Measurements from ENCODE around the gene ADGRL4.
"Not testable (repeated sequence)": the region's sequence is repeated elsewhere in the genome, so short reads cannot be mapped to it uniquely, and the experiment has no call there.

The ADGRL4 gene

DNA sequence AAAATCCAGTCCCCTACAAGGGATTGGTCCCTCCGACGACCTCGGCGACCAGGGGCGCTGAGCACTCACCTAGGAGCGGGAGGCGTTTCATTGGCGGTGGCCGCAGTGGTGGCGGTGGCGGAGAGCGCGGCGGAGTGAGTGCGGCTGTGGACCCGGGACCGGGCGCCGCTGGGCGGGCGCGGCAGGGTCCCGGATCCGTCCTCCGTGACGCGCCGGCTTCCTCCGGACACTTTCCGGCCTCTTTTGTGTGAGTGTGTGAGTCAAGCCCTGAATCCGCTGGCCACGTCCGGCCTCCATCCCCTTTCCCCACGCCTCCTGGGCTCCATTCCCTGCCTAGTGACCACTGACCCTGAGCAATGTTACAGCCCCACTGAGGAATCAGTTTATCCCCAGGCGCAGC is at the start of gene ADGRL4:
TSS of gene ADGRL4 (minus strand) at position 167 of the 400 bp plus-strand sequence. CDS start at position 91, 76 bp downstream.
- DNase-seq: no peak

DNA sequence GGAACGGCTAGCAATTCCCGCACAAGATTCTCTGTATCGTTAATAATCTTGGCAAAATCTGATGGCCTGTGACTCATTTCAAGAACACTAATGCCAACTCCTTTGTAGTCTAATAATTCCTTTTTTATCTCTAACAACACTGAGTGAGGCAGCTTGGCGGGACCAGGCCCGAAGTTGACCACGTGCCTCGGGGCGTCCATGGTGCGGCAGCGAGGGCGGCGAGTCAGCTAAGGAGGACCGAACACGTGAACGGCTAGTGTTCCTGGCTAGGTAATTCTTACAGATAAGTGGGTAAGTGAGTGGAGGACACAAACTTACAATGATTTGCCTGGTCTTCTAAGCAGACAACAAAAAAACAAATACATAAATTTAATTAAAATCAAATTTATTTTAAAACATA is 49.3 kb upstream of the ADGRL4 start:
- DNase-seq: no peak

DNA sequence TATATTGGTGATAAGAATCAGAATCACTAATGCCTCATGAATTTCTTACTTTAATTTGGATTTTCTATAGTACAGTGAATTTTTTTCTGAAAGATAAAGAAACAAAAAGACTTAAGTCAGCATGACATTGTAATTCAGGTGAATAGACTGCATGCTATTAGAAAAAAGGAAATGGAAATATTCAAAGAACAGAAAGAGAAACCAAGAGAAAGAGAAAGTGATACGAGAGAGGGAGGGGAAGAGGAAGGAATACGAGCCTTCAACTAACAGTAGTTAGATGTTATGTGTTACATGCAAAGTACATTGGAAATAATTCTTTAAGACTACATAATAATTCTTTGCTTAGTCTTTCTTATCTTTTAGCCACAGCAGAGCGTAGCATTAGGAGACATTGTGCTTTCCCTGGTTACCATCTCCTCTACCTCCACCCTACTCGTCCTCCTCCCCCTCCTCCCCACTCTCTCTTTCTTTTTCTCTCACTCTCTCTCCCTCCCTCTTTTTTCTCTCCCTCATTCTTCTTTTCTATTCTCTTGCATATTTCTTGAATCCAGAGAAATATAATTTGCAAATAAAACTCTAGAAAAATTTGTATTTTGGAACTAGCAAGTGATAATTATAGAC is 46.4 kb upstream of the ADGRL4 start:
- DNase-seq: peak; percentile 29 to 58

GRCh38 chr1:79044974-79045650 is 38.6 kb upstream of the ADGRL4 start:
- no peak for DNase-seq

- DNase-seq: no peak
Observed at GRCh38 chr1:79043506-79043905, 37.0 kb upstream of the ADGRL4 start.

GRCh38 chr1:79042539-79042938 is 36.0 kb upstream of the ADGRL4 start:
- DNase-seq: no peak

DNA sequence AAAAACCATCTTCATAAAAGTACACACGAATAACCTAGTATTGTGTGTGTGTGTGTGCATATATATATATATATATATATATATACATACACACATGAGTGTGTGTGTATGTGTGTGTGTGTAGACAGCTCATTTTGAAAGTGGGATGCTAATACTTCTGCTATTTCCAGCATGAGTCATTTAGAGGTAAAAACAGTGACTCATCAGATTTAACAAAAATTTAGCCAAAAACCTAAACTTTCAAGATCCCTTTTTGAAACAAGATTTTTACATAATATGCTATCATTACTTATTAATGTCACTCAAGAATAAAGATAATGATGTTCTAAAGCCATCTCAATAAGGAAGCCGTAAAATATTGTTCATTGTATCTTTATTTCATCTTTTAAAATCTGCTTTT is 35.6 kb upstream of the ADGRL4 start:
- DNase-seq: peak; percentile 42 to 61

- DNase-seq: no peak
Observed at GRCh38 chr1:79041666-79042065, 35.1 kb upstream of the ADGRL4 start.

DNA sequence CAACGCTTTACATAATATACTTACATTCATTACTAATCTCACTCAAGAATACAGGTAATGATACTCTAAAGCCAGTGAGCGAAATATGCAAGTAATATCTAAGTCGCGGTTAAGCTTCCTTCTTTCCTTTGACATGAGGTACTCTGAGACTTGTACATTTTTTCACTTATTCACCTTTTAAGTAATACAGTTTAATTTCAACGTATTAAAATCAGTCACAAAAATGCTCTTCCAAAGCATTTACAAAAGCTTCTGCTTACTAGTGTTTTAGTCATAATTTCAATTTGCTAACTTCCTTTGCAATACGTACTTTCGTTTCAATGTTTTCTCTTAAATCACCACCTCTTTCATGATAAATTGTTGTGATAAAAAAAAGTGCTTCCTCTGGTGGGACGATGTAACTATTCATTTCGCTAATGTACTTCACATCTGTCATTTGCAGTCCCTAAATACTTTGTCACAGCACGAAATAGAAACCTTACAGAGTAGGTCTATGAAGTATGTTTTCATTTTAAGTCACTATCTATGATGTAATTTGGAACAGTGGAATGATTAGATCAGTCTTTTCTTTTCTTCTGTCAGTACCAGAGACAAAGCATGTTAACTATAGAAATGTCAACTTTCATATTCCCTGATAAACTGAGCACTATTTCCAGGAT is 34.0 kb upstream of the ADGRL4 start:
- peak; percentile 7 to 13 for DNase-seq

- DNase-seq: no peak
Observed at GRCh38 chr1:79037085-79037484, 30.6 kb upstream of the ADGRL4 start.

DNA sequence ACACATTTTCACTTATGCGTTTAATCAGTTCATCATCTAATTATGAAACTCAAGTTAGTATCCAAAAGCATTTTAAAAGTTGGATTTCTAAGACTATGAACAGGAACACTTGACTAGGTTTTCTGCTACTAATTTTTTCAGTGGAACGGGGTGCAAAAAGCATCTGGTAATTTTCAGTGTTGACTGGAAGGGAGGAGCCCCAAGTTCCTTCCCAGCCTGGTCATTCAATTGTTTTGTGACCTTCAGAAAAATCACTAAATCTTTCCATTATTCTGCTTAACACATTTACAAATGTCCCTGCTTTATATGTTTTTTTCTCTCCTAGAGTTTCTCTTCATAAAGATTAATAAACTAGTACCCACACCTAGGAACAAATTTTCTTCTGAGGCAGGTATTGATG is 6.0 kb upstream of the ADGRL4 start:
- no peak for DNase-seq

GRCh38 chr1:79010589-79010988 is 4.1 kb upstream of the ADGRL4 start:
- DNase-seq: no peak

DNA sequence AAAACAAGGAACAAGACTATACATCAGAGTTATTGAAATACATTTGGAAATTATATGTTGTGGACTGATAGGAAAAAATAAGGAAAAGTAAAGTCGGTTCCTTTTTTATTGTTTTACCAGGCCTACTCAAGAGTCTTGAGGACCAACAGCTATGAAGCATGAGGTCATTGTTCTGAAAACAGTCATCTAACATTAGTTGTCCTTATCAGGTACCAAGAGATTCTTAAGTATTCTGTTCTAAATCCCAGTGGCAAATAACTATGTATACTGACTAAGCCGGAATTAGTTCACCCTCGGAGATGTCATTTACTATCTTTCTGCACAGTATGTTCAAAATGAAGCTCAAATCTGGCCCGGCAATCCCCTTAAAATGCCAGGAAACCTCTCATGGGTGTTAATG is 585 bp downstream of the ADGRL4 start:
- DNase-seq: no peak

DNA sequence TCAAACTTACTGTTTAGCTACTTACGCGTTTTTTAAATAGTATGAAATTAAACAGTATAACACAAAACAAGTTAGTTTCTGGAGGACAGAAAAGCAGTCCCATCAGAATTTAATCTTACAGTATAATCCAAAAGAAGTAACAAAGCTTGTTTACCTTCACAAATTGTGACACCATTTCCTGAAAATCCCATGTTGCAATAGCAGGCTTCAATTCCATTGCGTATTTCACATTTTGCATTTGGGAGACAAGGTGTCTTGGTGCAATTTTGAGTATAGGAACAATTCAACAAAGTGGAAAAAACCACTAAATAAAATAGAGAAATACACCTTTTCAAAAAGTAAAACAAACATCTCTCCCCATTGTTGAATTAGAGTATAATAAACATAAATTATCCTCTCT is 1.6 kb downstream of the ADGRL4 start:
- DNase-seq: no peak

DNA sequence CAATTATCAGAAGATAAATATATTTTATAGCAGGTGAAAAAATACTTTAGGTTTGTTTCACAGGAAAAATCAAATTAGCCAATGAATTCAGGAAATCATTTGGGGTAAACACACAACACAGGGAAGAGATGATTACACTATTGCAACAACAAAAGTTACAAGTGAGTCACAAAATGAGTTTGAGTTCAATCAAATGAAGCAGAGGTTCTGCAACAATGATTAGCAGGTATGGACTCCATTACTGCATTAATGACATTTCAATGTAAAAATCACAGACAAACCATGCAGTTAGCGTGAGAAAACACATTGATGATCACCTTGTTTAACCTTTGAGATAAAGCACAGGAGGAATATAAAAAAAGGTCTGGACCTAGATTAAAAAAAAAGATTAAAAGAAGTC is 9.7 kb downstream of the ADGRL4 start:
- DNase-seq: no peak

DNA sequence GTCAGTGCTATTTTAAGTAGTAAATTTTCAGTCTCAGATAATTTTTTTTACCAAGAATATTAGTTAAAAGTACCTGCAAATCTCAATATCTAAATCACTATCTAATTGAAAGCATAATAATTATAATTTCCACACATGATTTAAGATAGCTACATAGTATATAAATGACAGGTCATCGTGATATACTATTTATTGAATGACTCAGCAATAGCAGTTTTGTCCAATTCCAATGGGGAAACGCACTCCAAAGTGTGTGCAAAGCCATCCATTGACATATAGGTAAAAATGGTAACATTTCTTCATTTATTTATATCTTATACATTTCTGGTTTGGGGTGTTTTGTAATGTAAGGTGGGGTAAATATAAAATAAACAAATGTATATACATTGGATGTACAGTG is 19.5 kb downstream of the ADGRL4 start:
- no peak for DNase-seq

GRCh38 chr1:78980511-78980910 is 26.0 kb downstream of the ADGRL4 start:
- no peak for DNase-seq

GRCh38 chr1:78972723-78973122 is 33.8 kb downstream of the ADGRL4 start:
- no peak for DNase-seq

DNA sequence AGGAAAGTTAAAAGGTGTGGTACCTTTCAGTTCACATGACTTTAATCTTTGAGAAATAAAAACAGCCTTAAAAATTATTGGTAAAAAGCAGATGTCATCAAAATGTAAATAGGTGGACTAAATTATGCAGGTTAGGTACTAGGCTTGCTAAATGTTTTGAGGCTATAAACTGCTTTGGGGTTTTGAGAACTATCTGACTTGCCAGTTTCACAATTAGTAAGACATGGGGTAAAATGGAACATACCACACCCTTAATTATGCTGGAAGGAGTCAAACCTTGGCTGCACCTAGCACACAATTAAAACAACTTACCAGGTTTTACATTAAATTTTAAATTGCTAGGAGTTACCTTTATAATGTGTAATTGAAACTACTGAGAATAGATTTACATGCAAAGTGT is 39.4 kb downstream of the ADGRL4 start:
- DNase-seq: not testable (repeated sequence)

- DNase-seq: no peak
Observed at GRCh38 chr1:78958711-78959110, 47.8 kb downstream of the ADGRL4 start.

- DNase-seq: no peak
Observed at GRCh38 chr1:78950826-78951225, 55.7 kb downstream of the ADGRL4 start.

DNA sequence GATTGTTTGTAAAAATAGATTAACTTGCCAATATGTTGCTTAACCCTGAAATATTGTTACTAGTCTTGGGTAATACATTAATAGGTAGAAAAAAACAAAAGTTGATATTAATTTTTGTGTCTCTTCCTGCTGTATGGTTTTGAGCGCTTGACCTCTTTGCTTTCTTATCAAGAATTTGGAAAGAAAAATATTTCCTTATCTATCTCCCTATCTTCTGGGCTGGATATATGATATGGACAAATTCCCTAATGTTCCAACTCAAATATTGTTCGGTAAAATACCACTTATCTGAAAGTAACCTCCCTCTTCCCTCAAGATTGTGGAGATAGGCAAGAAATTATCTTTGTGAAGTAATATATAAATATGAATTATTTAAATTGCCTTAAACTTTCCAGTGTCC is 57.3 kb downstream of the ADGRL4 start:
- DNase-seq: no peak

DNA sequence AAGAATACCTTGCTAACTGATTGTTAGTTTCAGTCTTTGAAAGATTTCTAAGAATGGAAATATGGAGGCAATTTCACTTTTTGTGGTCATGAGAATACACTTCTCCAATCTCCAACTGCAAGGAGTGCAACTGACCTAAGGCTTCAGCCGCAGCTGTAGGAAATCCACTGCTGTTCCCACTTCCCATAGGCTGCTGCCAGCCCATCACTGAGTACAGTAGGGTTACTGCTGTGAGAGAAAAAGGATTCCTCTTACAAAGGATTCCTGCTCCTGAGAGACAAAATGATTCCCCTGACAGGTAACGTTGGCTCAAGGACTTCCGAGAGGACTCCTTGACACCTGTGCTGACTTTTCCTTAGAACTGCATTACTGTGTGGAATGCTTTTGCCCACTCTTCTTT is 87.4 kb downstream of the ADGRL4 start:
- no peak for DNase-seq

- DNase-seq: no peak
Observed at GRCh38 chr1:78918157-78918556, 88.4 kb downstream of the ADGRL4 start.
